ENCODE results near the gene CFAP68. TPM values are rescaled to one million over a fixed set of nuclear protein-coding genes. Genes with fewer than 3 reads are reported as not detected.

Gene CFAP68, protein sequence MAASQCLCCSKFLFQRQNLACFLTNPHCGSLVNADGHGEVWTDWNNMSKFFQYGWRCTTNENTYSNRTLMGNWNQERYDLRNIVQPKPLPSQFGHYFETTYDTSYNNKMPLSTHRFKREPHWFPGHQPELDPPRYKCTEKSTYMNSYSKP
- 4.4 and 5.0 TPM in 2 replicates for total RNA-seq

DNA sequence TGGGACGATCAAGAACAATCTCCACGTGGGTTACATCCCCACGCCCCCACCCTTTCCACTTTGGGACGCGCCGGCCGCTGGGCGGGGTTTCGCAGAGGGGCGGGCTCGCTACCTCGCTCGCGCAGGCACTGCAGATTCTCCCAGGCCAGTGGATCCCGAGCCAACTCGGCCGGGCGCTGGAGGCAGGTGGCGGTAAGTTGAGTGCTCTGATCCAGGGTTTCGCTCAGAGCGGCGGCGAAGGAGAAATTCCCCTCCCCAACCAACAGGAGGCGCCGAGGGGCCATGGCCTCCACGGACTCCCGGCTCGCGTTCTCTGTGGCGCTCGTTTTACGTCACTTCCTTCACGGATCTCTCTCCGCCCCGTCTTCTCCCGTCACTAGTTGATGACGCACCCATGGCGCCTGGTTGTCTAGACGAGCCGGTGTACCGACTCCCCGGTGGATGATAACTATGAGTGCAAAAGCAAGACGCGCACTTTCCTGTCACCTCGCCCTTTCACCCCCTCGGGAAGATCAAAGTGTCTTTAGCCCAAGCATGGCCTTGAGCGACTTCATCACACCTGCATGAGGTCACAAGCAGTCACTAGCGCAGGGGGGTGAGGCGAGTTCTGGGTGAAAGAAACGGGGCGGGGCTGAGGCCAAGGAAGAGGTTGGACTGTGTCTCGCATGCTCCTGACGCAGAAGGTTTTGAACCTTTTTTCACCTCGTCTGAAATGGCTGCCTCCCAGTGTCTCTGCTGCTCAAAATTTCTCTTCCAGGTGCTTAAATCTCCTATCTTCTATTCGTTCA is at the start of gene CFAP68, which contains the start of gene FDXACB1:
Gene CFAP68 (plus strand): TSS at position 693 of the 788 bp plus-strand sequence. CDS start 20 bp downstream, at position 713.
Gene FDXACB1 (minus strand): TSS at position 317 of the 788 bp plus-strand sequence. CDS start 33 bp downstream, at position 284.

DNA sequence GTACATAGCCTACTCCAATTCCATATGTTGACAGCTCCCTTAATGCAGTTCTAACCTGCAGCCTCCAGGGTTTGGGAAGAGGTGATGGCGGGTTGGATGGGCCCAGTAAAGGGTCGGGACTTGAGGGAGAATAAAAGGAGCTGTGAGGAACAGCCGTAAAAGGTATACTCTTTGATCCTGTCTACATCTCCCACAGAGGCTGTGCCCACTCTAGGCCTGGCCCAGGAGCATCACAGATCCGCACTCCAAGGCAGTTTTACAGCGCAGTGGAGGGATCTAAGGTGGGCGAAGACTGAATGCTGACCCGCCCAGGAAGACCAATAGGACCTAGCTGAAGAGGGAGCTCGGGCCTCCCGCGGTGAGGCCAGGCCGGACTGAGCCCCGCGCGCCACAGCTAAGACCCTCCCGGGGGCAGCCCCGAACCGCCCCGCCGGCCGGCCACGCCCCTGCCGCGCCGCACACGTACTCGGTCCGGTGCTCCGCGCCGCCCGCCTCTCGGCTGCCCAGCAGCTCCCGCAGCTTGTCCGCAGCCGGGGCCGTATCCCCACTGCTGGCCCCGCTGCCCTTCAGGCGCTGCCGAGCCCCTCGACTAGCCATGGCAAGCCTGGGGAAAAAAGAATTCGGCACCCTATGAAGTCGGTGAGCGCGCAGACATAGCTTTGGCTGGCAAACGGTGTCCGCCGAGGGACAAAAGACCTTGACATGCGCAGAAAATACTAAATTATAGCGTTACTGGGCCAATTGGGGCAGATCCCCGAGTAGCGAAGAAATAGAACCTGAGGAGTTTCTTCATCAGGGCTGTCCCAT is 8.3 kb upstream of the CFAP68 start, which contains the start of gene ALG9:
Gene ALG9 (minus strand): TSS at position 696 of the 807 bp plus-strand sequence. CDS start 99 bp downstream, at position 597.

DNA sequence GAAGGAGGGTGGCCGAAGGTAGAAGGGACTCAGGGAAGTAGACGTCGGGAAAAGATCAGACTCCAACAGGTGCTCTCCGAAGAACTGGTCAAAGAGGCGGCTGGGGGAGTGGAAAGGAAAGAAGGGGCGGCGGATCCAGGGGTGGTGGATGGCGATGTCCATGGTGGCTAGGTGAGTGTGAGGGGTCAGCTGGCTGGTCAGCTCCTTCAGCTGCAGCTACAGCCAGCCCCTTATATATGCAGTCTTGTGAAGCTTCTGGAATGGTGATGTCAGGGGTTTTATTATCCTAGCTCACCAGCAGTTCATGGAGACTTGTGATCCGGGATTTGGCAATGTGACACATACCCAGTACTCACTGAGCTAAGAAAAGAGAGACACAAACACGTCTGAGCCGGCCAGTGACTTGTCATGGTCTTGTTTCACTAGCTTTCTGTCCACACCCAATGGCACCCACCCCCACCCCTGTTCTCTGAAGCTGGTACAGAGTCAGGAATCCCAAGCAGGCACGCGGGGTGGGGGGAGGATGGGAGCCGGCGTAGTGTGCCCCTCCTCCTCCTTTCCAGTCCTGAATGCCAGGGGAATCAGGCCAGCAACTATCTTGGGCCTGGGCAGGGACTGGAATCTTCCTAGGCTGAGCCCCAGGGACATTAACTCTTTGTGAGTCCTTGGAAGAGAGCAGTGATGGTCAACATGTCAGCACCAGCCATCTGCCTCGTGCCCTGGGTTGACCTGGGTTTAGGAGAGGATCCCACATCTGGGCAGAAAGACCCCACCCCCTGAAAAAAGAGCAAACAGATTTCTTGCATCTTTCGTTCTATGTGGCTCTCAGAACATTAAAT is 32.4 kb downstream of the CFAP68 start, which contains the start of gene CRYAB:
Gene CRYAB (minus strand): TSS at position 208 of the 839 bp plus-strand sequence. CDS start 46 bp downstream, at position 162.

DNA sequence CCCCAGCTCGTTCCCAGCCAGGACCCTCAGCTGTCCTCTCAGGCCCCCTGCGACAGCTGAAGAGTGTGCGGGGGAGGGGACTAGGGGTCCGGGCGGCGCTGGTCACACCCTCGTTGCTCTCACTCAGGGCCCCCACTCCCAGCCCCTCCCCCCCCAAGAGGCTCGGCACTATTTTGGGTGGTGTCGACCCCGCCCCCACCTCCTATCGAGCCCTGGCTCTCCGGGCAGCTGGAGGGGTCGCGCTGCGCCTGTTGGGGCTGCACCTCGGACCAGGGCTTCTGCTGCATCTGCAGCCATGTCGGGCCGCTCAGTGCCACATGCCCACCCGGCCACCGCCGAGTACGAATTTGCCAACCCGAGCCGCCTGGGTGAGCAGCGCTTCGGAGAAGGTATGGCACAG is 33.2 kb downstream of the CFAP68 start, which contains the start of gene HSPB2:
Gene HSPB2 (plus strand): TSS at position 200 of the 400 bp plus-strand sequence. CDS start 96 bp downstream, at position 296.

DNA sequence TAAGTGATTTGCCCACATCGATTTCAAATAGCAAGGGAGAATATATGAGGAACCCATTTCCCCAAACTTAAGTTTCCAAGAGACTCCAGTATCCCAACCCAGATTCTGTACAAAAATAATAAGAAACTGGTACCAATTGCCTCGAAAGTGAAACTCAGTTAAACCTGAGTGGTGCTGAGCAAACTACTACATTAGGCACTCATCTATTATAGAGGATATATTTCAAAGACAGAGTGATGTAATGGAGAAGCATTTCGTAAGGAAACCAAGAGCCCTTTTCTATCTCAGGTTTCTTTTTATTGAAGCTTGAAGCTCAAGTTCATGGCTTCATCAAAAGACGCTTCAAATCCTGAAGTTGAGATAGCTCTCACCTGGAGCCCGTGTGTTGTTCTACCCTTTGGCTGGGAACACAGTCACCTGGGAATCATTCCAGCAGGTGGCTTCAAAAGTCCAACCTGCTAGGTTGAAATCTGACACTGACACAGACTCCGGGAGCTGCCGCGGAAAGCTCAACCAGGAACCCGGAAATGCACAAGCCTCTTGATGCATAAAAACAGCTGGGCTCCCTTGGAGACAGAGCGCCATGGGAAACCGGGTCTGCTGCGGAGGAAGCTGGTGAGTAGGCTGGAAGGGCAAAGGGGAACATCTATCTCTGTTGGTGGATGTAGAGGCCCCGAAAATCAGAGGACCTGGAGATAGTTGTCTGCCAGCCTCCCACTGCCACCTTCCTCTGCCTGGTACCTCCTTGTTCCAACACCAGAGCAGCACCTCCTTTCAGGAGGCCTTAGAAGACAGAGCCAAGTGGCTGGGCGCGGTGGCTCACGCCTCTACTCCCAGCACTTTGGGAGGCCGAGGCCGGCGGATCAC is 39.3 kb downstream of the CFAP68 start, which contains the start of gene C11orf52:
Gene C11orf52 (plus strand): TSS at position 524 of the 867 bp plus-strand sequence. CDS start 60 bp downstream, at position 584.

Other genes starting within 250 kb of the CFAP68 start
- gene PPP2R1B, start 113.2 kb upstream of the CFAP68 start, total RNA-seq: 29.1 and 89.4 TPM in 2 replicates
- 14.2 and 24.9 TPM in 2 replicates for gene ALG9, start 8.0 kb upstream of the CFAP68 start, total RNA-seq
- 1.3 and 1.6 TPM in 2 replicates for gene FDXACB1, start 376 bp upstream of the CFAP68 start, total RNA-seq
- gene CRYAB, start 32.2 kb downstream of the CFAP68 start, total RNA-seq: 0.81 and 1.0 TPM in 2 replicates
- gene HSPB2, start 33.2 kb downstream of the CFAP68 start, total RNA-seq: not detected in 2 replicates
- 0.16 and 0.25 TPM in 2 replicates for gene C11orf52, start 39.4 kb downstream of the CFAP68 start, total RNA-seq
- 7.7 and 18.3 TPM in 2 replicates for gene DIXDC1, start 57.8 kb downstream of the CFAP68 start, total RNA-seq
- 21.9 and 30.6 TPM in 2 replicates for gene DLAT, start 145.9 kb downstream of the CFAP68 start, total RNA-seq
- 0.63 and 0.97 TPM in 2 replicates for gene PIH1D2, start 194.5 kb downstream of the CFAP68 start, total RNA-seq
- gene NKAPD1, start 194.8 kb downstream of the CFAP68 start, total RNA-seq: 9.6 and 14.7 TPM in 2 replicates
- gene TIMM8B, start 207.2 kb downstream of the CFAP68 start, total RNA-seq: 75.5 and 81.9 TPM in 2 replicates
- gene SDHD, start 207.3 kb downstream of the CFAP68 start, total RNA-seq: 137 and 142 TPM in 2 replicates

Measured in bladder microvascular endothelial cell (primary cell).